Osteocyte (in vitro differentiated cells): ENCODE results near the gene FXYD4. TPM values are rescaled to one million over a fixed set of nuclear protein-coding genes. Genes with fewer than 3 reads are reported as not detected.
A peak's percentile ranks its signal among the peaks of the same experiment; 100 is the strongest.

ENCODE experiments used
- DNase-seq: peaks from one replicate; pipeline ENCODE4 v3.0.0; 2021; ENCODE audit warnings: mixed read lengths; ENCODE audit not compliant: unreplicated experiment; ENCODE audit errors: extremely low spot score
- H3K27ac Mint-ChIP-seq: one replicate; pipeline ENCODE4 v1.8.0; 2021; ENCODE audit warnings: mild to moderate bottlenecking, mixed read lengths; ENCODE audit not compliant: unreplicated experiment
- H3K27me3 Mint-ChIP-seq: one replicate; pipeline ENCODE4 v1.8.0; 2021; ENCODE audit warnings: mixed read lengths; ENCODE audit not compliant: unreplicated experiment
- H3K36me3 Mint-ChIP-seq: one replicate; pipeline ENCODE4 v1.8.0; 2021; ENCODE audit warnings: mixed read lengths; ENCODE audit not compliant: unreplicated experiment
- H3K4me1 Mint-ChIP-seq: one replicate; pipeline ENCODE4 v1.8.0; 2021; ENCODE audit warnings: mixed read lengths; ENCODE audit not compliant: unreplicated experiment
- H3K4me3 Mint-ChIP-seq: one replicate; pipeline ENCODE4 v1.8.0; 2021; ENCODE audit warnings: mild to moderate bottlenecking, moderate library complexity, mixed read lengths; ENCODE audit not compliant: unreplicated experiment
- H3K9me3 Mint-ChIP-seq: one replicate; pipeline ENCODE4 v1.8.0; 2021; ENCODE audit warnings: mixed read lengths; ENCODE audit not compliant: unreplicated experiment
- total RNA-seq: library from RNA; stranded (reverse); gene quantifications from 2 replicates; pipeline ENCODE4 v1.2.1, GENCODE V29; 2021
- TF ChIP-seq, protein P1 (sequence below): fragments of 200-600 bp; sonication (generic); IDR thresholded peaks from 2 replicates; pipeline ENCODE4 v1.5.0; 2021; ENCODE audit warnings: antibody characterized with exemption, mild to moderate bottlenecking, moderate library complexity

Gene FXYD4
- total RNA-seq, 1 donor from 2014 or later = not detected

DNA sequence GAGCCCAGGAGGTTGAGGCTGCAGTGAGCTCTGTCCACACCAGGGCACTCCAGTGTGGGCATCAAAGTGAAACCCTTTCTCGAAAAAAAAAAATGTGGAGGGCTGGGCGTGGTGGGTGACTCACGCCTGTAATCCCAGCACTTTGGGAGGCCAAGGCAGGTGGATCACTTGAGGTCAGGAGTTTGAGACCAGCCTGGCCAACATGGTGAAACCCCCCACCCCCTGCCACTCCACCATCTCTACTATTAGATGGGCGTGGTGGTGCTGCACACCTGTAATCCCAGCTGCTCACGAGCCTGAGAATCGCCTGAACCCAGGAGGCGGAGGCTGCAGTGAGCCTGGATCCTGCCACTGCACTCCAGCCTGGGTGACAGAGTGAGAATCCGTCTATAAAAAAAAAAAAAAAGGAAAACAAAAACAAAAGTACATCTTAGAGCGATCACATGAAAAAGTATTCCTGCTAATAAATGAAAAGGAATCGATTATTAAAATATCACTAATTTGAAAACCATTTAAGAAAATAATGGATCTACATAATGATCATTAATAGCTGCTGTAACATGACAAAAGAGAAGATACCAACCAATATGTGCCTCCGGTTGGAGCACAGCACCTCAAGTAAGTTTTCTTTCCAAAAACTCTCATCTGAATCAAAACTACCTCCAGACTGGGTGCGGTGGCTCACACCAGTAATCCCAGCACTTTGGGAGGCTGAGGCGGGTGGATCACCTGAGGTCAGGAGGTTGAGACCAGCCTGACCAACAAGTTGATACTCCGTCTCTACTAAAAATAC, 32.7 kb downstream of the FXYD4 start:
- Mint-ChIP-seq H3K27me3 (no peaks in the 10 kb centered on the region), H3K4me1 (peaks cover 66% of the 10 kb centered on the region), H3K27ac (peak overlapping the region; percentile 27), H3K9me3 (no peaks in the 10 kb centered on the region), H3K4me3 (no peak overlapping the region), H3K36me3 (peaks cover 13% of the 10 kb centered on the region)
- TF ChIP-seq, protein P1, sequence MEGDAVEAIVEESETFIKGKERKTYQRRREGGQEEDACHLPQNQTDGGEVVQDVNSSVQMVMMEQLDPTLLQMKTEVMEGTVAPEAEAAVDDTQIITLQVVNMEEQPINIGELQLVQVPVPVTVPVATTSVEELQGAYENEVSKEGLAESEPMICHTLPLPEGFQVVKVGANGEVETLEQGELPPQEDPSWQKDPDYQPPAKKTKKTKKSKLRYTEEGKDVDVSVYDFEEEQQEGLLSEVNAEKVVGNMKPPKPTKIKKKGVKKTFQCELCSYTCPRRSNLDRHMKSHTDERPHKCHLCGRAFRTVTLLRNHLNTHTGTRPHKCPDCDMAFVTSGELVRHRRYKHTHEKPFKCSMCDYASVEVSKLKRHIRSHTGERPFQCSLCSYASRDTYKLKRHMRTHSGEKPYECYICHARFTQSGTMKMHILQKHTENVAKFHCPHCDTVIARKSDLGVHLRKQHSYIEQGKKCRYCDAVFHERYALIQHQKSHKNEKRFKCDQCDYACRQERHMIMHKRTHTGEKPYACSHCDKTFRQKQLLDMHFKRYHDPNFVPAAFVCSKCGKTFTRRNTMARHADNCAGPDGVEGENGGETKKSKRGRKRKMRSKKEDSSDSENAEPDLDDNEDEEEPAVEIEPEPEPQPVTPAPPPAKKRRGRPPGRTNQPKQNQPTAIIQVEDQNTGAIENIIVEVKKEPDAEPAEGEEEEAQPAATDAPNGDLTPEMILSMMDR = no peak
- DNase-seq = no peak

DNA sequence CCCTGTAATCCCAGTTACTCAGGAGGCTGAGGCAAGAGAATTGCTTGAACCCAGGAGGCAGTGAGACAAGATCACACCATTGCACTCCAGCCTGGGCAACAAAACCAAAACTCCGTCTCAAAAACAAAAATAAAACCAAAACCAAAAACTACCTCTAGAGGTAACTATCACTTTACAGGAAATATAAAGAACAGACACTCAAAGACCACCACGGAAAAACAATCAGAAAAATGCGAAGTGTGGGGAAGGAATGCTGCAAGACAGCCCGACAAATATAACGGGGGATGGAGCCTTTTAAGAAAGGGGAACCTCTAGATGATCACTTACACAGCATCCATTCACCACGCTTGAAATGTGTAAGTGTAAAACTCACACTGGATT, 33.3 kb downstream of the FXYD4 start:
- TF ChIP-seq, protein P1 = no peak
- Mint-ChIP-seq H3K27ac (peak overlapping the region; percentile 50), H3K4me1 (peaks cover 63% of the 10 kb centered on the region), H3K27me3 (no peaks in the 10 kb centered on the region), H3K36me3 (peaks cover 7% of the 10 kb centered on the region), H3K9me3 (no peaks in the 10 kb centered on the region), H3K4me3 (no peak overlapping the region)
- DNase-seq = no peak

DNA sequence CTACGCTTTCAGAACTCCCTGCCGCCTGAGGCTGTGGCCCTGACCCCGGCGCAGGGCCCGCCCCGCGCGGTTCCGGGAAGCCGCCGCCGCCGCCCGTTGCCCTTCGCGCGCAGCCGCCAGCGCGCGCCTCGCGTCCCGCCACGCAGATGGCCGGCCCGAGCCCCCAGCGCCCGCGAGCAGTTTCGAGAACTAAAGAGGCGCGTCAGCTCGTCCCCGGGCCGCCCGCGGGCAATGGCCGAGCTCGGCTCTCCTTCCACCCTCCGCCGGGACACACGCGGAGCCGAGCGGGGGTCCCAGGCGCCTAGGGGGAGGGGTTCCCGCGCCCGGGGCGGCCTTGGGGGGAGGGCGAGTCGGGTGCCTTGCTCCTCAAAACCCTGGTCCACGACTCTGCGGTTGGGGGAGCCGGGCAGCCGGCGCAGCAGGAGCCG, 35.7 kb downstream of the FXYD4 start:
- peaks cover 49% of the 10 kb centered on the region for H3K4me1 Mint-ChIP-seq
- peak overlapping the region; percentile 95 for H3K4me3 Mint-ChIP-seq
- H3K27me3 Mint-ChIP-seq = no peaks in the 10 kb centered on the region
- TF ChIP-seq, protein P1 = no peak
- peak overlapping the region; percentile 99 for H3K27ac Mint-ChIP-seq
- peaks cover 6% of the 10 kb centered on the region for H3K36me3 Mint-ChIP-seq
- no peaks in the 10 kb centered on the region for H3K9me3 Mint-ChIP-seq
- DNase-seq = peak; percentile 89

DNA sequence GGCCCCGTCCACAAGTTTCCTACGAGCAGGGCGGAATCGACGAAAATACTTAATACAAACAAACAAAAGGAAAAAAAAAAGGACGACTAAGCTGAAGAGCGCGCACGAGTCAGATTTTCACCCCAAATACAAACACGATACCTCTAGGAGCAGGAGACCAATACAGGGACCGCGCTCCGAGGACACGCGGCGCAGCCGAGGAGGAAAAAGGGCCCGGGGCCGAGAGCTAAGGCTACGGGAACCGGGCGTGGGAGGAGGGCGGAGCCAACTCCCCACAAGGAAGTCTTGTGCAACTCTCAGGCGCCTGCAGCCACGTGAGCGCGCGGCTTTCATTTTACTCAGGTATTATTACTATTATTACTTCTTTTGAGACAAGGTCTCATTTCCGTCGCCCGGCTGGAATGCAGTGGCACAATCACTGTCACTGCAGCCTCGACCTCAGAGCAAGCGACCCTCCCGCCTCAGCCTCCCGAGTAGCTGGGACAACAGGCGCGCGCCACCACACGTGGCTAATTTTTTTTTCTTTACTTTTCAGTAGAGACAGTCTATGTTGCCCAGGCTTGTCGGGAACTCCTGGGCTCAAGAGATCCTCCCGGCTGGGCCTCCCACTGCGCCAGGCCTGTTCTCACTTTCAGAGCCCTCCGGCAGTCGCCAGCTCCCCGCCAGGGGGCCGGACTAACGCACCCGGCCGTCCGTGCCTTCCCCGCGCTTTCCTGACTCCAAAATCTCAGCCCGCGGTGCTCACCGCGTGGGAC, 36.3 kb downstream of the FXYD4 start:
- peak overlapping the region; percentile 95 for H3K4me3 Mint-ChIP-seq
- H3K36me3 Mint-ChIP-seq = peaks cover 6% of the 10 kb centered on the region
- peak overlapping the region; percentile 99 for H3K27ac Mint-ChIP-seq
- peak; percentile 94 for DNase-seq
- H3K9me3 Mint-ChIP-seq = no peaks in the 10 kb centered on the region
- peaks cover 43% of the 10 kb centered on the region for H3K4me1 Mint-ChIP-seq
- H3K27me3 Mint-ChIP-seq = no peaks in the 10 kb centered on the region
- TF ChIP-seq, protein P1 = peak; percentile 42

DNA sequence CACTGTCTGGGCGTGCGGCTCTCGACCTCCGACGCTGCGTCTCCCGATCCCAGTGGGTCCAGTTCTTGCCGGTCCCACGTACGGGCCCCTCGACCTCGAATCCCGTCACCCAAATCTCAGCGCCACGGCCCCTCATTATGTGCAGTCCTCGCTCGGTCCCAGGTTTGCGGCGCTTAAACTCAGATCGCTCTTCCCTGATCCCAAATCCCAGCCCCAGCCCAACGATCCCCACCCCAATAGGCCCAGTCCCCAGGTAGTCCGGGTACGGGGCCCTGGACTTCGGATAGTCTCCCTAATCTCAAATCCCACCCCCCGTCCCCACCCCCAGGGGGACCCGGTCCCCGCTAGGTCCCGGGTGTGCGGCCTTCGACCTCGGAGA, 36.9 kb downstream of the FXYD4 start:
- peak overlapping the region; percentile 99 for H3K27ac Mint-ChIP-seq
- H3K4me1 Mint-ChIP-seq = peaks cover 37% of the 10 kb centered on the region
- no peaks in the 10 kb centered on the region for H3K9me3 Mint-ChIP-seq
- peak overlapping the region; percentile 95 for H3K4me3 Mint-ChIP-seq
- TF ChIP-seq, protein P1 = no peak
- no peak for DNase-seq
- peaks cover 1% of the 10 kb centered on the region for H3K36me3 Mint-ChIP-seq
- no peaks in the 10 kb centered on the region for H3K27me3 Mint-ChIP-seq
